Measurements from ENCODE around the gene GADD45A.

GADD45A gene

GRCh38 chr1:67735806-67736627 lies 51.0 kb downstream of the GADD45A start:
- FAIRE-seq (peak; percentile 84), DNase-seq (ENCODE audit: extremely low spot score, insufficient read length, low read depth) (no peak)

GRCh38 chr1:67736750-67737149 lies 51.7 kb downstream of the GADD45A start:
- FAIRE-seq: no peak
- no peak for DNase-seq (ENCODE audit: extremely low spot score, insufficient read length, low read depth)

- FAIRE-seq: no peak
Observed at GRCh38 chr1:67737875-67738274, 52.9 kb downstream of the GADD45A start.

More at GRCh38 chr1:67737875-67738274, 52.9 kb downstream of the GADD45A start:
- DNase-seq (ENCODE audit: extremely low spot score, insufficient read length, low read depth): no peak
